GM23338 (cell line): ENCODE data around the gene TP53BP1.

Experiments used
- CREB1 ChIP-seq: fragments of 250-450 bp; sonication (Bioruptor Pico); IDR thresholded peaks from 2 replicates; pipeline ENCODE4 v1.5.0; 2020; ENCODE audit warnings: low read depth, mild to moderate bottlenecking, moderate library complexity
- CTCF ChIP-seq, 2 experiments: fragments of 200-600 bp in 1 of 2; sonication (generic) in 1 of 2; conservative IDR thresholded peaks; 2 replicates each; pipeline versions ENCODE4 v1.5.1 to v1.6.1; 2016 to 2017; ENCODE audit warnings: antibody characterized with exemption in 2 of 2, low read depth in 2 of 2, mild to moderate bottlenecking in 2 of 2, moderate library complexity in 1 of 2
- ETS1 ChIP-seq: IDR thresholded peaks from 2 replicates; pipeline ENCODE4 v1.6.1; 2016; ENCODE audit warnings: antibody characterized with exemption
- EZH2 ChIP-seq: fragments of 200-600 bp; sonication (generic); IDR thresholded peaks from one replicate; pipeline ENCODE4 v1.8.0; 2017; ENCODE audit warnings: antibody characterized with exemption, mild to moderate bottlenecking, low read depth; ENCODE audit not compliant: unreplicated experiment
- JUNB ChIP-seq: IDR thresholded peaks from one replicate; pipeline ENCODE4 v1.6.1; 2016; ENCODE audit warnings: antibody characterized with exemption; ENCODE audit not compliant: unreplicated experiment
- POLR2AphosphoS5 ChIP-seq: IDR thresholded peaks from 2 replicates; pipeline ENCODE4 v1.6.1; 2016; ENCODE audit warnings: antibody characterized with exemption, low read depth
- STAT1 ChIP-seq: IDR thresholded peaks from one replicate; pipeline ENCODE4 v1.6.1; 2016; ENCODE audit warnings: antibody characterized with exemption; ENCODE audit not compliant: unreplicated experiment

- TF ChIP-seq JUNB (no peak), CTCF (conservative IDR thresholded peaks at IDR 0.05; ENCODE audit: low read depth in 2 of 2) (no peak), POLR2AphosphoS5 (no peak), STAT1 (no peak), EZH2 (no peak), CREB1 (CRISPR knock-in tag) (no peak), ETS1 (no peak)
These were observed 34.3 kb upstream of the TP53BP1 start for GRCh38 chr15:43527016-43527801.
